Subcutaneous adipose tissue (tissue), 4 donors: ENCODE data around the gene FRMD5. TPM values are rescaled to one million over a fixed set of nuclear protein-coding genes. Genes with fewer than 3 reads are reported as not detected.

ENCODE experiments used
- CTCF ChIP-seq: fragments of 450-650 bp; IDR thresholded peaks from one replicate; pipeline ENCODE4 v1.5.1; 2016; ENCODE audit warnings: low read depth, mild to moderate bottlenecking, control low read depth, antibody characterized with exemption, moderate library complexity
- total RNA-seq, 4 donors: library from RNA; depleted of rRNA; stranded (reverse); fragments of >200 nt; gene quantifications; one replicate each; pipeline ENCODE4 v1.1.0, GENCODE V29; 2016

The FRMD5 gene
- total RNA-seq, 4 donors from 2014 or later, result 0.34 TPM; not detected in 3

DNA sequence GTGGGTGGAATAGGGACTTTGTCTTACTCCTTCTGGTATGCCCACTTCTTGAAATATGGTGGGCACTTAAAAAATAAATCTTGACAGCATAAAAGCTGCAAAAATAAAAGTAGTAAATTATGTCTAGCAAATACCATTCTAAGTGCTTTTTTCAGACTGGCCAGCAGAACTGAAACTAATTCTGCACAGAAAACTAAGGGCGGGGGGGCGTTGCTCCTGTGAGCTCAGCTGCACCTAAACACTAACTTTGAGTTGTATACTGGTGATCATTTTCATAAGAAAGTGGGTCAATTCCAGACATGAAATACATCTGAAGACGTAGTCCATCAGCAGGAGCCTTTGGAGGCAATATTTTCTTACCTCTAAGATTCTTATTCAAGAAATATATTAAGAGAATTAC lies 253.5 kb downstream of the FRMD5 start:
- TF ChIP-seq CTCF, result no peak

DNA sequence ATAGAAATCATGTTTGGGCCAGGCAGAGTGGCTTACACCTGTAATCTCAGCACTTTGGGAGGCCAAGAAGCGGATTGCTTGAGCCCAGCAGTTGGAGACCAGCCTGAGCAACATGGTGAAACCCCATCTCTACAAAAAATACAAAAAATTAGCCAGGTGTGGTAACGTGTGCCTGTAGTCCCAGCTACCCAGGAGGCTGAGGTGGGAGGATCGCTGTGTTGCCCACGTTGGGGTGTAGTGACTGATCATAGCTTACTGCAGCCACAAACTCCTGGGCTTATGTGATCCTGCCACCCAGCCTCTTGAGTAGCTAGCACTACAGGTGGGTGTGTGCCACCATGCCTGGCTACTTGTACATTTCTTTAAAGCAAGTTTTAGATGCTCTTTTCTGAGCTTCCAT lies 254.0 kb downstream of the FRMD5 start:
- no peak for TF ChIP-seq CTCF

- TF ChIP-seq CTCF, result no peak
These were observed 256.0 kb downstream of the FRMD5 start for GRCh38 chr15:43939070-43939469.

GRCh38 chr15:43934480-43934879 lies 260.6 kb downstream of the FRMD5 start:
- no peak for TF ChIP-seq CTCF

DNA sequence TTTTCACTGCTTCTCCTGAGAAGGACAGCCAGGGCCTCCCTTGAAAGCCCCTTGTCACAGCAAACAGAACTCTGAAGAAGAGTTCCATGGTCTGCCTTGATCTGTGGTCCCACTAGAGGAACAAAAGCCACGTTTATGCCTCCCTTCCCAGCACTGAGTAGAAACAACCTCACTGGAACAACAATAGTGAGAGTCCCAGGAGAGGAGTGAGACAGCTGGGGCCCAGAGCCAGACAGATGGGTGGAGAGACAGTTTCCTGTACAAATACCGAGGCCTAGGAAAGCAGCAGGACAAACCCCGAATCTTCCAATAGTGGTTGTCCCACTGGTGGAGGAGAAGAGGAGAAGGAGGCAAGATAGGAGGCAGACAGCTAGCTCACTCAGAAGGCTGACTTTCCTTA lies 262.2 kb downstream of the FRMD5 start:
- no peak for TF ChIP-seq CTCF

DNA sequence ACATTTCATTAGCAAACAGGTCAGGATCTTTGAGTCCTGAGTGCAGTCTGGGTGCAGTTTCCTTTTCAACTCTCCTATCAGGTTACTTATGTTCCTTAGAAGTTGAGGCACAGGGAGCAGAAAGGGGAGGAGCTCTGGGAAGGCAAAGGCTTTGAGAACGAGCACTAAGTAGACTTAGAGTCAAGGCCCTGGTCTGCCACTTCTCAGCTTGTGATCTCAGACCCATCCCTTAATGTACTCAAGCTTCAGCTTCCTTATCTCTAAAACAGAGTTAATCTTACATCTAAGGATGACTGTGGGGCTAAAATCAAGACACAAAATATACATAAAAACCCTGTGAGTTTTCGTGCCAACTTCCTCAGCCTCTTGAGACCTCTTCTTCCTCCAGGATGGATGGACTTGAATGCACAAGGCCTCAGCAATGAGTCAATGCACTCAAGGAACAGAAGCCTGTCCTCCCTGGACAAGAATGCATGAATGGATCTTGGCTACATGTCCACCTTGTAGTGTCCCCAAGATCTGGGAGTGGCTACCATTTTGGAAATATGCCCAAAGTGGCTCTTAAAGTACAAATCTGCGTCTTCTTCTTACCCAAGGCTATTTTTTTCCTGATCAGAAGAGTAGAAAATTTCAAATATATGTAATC lies 263.2 kb downstream of the FRMD5 start:
- no peak for TF ChIP-seq CTCF

DNA sequence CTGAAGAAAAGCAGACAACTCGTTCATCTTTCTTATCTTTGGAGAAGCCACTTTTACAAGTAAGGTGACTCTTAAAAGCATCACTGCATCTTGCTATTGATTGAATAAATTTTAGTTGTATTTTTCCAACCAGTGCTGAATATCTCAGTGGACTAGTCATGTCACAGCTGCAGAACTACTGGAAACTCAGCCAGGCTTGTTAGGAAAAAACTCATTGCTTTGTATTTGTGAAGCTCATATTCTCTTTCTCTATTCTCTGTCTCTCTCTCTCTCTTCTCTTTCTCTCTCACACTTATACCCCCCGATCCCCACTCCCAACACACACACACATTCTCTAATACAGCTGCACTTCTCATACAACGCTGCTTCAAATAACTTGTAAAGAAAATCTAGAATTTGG lies 264.0 kb downstream of the FRMD5 start:
- TF ChIP-seq CTCF, result no peak
